Ascending aorta (tissue), 2 donors: ENCODE measurements around the gene TBX3. TPM values are rescaled to one million over a fixed set of nuclear protein-coding genes. Genes with fewer than 3 reads are reported as not detected.
"Not testable (repeated sequence)": the region's sequence is repeated elsewhere in the genome, so short reads cannot be mapped to it uniquely, and the experiment has no call there.

Source experiments
- DNase-seq, 2 donors: peaks; one replicate each; pipeline ENCODE4 v3.0.0-alpha.2; 2019; ENCODE audit warnings: low spot score in 2 of 2
- H3K27ac ChIP-seq, 2 donors: fragments of 200-600 bp; sonication (generic); one replicate each; pipeline ENCODE4 v1.5.1; 2016 to 2017; ENCODE audit warnings: mild to moderate bottlenecking in 1 of 2
- H3K27me3 ChIP-seq: fragments of 200-600 bp; sonication (generic); one replicate; pipeline ENCODE4 v1.5.1; 2017
- H3K36me3 ChIP-seq, 2 donors: fragments of 200-600 bp; sonication (generic); one replicate each; pipeline ENCODE4 v1.5.1; 2016
- H3K4me1 ChIP-seq, 2 donors: fragments of 200-600 bp; sonication (generic); one replicate each; pipeline ENCODE4 v1.5.1; 2016 to 2017; ENCODE audit warnings: mild to moderate bottlenecking in 1 of 2
- H3K4me3 ChIP-seq, 2 donors: fragments of 200-600 bp; sonication (generic); one replicate each; pipeline ENCODE4 v1.5.1; 2016 to 2017; ENCODE audit warnings: mild to moderate bottlenecking in 1 of 2
- H3K9me3 ChIP-seq, 2 donors: fragments of 200-600 bp; sonication (generic); one replicate each; pipeline ENCODE4 v1.5.1; 2016
- CTCF ChIP-seq, 3 experiments: fragments of 200-600 bp in 2 of 3; fragments of 450-650 bp in 1 of 3; sonication (generic) in 2 of 3; IDR thresholded peaks; one replicate each; pipeline ENCODE4 v1.5.1; 2016 to 2019; ENCODE audit warnings: antibody characterized with exemption in 3 of 3, mild to moderate bottlenecking in 1 of 3, moderate library complexity in 1 of 3
- intact Hi-C: fragments of 100-400 bp; cut with DNase I; formaldehyde crosslinking; loops from one replicate; pipeline ENCODE4 v1.15.1; 2023
- total RNA-seq: library from RNA; depleted of rRNA; stranded (reverse); fragments of >200 nt; gene quantifications from one replicate; pipeline ENCODE4 v1.1.0, GENCODE V29; 2016

The TBX3 gene
- 20.0 TPM for total RNA-seq

GRCh38 chr12:114684098-114684869, at the start of gene TBX3:
Gene TBX3, minus strand, starts transcription at chr12:114684175. Its CDS starts 975 bp downstream, at chr12:114683200.
- Histone ChIP-seq H3K27me3 (peaks cover 9% of the 10 kb centered on the region), H3K36me3 (no peaks in the 10 kb centered on the region), H3K27ac (peak within 1 kb of the TSS; percentile 80 to 91), H3K9me3 (no peaks in the 10 kb centered on the region), H3K4me3 (peak within 1 kb of the TSS; percentile 75 to 79), H3K4me1 (peaks cover 7 to 9% of the 10 kb centered on the region in 2 donors)
- peak; percentile 73 to 95 for DNase-seq
- intact Hi-C loops: loop anchor here (10.0 kb wide), 2 partner anchors 671 to 971 kb away; no protein-coding TSS in a partner anchor
- TF ChIP-seq CTCF (IDR thresholded peaks at IDR 0.05): peak in 2 of 3 experiments; percentile 42

GRCh38 chr12:114732426-114733030, 48.6 kb upstream of the TBX3 start:
- Histone ChIP-seq H3K27ac (no peak overlapping the region), H3K36me3 (no peaks in the 10 kb centered on the region), H3K27me3 (no peaks in the 10 kb centered on the region), H3K9me3 (no peaks in the 10 kb centered on the region), H3K4me1 (no peaks in the 10 kb centered on the region), H3K4me3 (no peak overlapping the region)
- no peak for TF ChIP-seq CTCF (IDR thresholded peaks at IDR 0.05)
- intact Hi-C loops: no loop called here
- DNase-seq: no peak

- no peaks in the 10 kb centered on the region for H3K36me3 ChIP-seq
Measured at GRCh38 chr12:114729731-114730130, 45.8 kb upstream of the TBX3 start.

GRCh38 chr12:114726092-114726710, 42.2 kb upstream of the TBX3 start:
- Histone ChIP-seq H3K27ac (no peak overlapping the region), H3K27me3 (no peaks in the 10 kb centered on the region), H3K9me3 (no peaks in the 10 kb centered on the region), H3K36me3 (no peaks in the 10 kb centered on the region), H3K4me3 (no peak overlapping the region), H3K4me1 (no peaks in the 10 kb centered on the region)
- no peak for TF ChIP-seq CTCF (IDR thresholded peaks at IDR 0.05)
- intact Hi-C loops: no loop called here
- DNase-seq: no peak

More at GRCh38 chr12:114729731-114730130, 45.8 kb upstream of the TBX3 start:
- no peaks in the 10 kb centered on the region for H3K4me1 ChIP-seq
- no peak overlapping the region for H3K27ac ChIP-seq
- TF ChIP-seq CTCF (IDR thresholded peaks at IDR 0.05): no peak
- no peak overlapping the region for H3K4me3 ChIP-seq
- no peaks in the 10 kb centered on the region for H3K27me3 ChIP-seq
- no peak for DNase-seq
- intact Hi-C loops: no loop called here
- no peaks in the 10 kb centered on the region for H3K9me3 ChIP-seq

- H3K4me3 ChIP-seq, H3K9me3 ChIP-seq, H3K27ac ChIP-seq, DNase-seq, H3K4me1 ChIP-seq, intact Hi-C loops, H3K27me3 ChIP-seq, H3K36me3 ChIP-seq: not testable (repeated sequence)
Measured at GRCh38 chr12:114722176-114722575, 38.2 kb upstream of the TBX3 start.

- no peak overlapping the region for H3K4me3 ChIP-seq
- intact Hi-C loops: no loop called here
- DNase-seq: no peak
- H3K36me3 ChIP-seq: no peaks in the 10 kb centered on the region
- H3K27me3 ChIP-seq: no peaks in the 10 kb centered on the region
- no peak overlapping the region for H3K27ac ChIP-seq
- TF ChIP-seq CTCF (IDR thresholded peaks at IDR 0.05): no peak
- no peaks in the 10 kb centered on the region for H3K4me1 ChIP-seq
- no peaks in the 10 kb centered on the region for H3K9me3 ChIP-seq
Measured at GRCh38 chr12:114721266-114721665, 37.3 kb upstream of the TBX3 start.
